Astrocyte (in vitro differentiated cells and primary cell): Measurements from ENCODE around the gene DBI. TPM values are rescaled to one million over a fixed set of nuclear protein-coding genes. Genes with fewer than 3 reads are reported as not detected.

Source experiments
- DNase-seq: peaks from one replicate; pipeline ENCODE4 v3.0.0-alpha.2; 2010; ENCODE audit warnings: low read depth
- FAIRE-seq: peaks from 2 replicates; lab custom pipeline; 2011; peaks lifted over from hg19 to GRCh38; lab: Jason Lieb, UNC
- H2AFZ ChIP-seq: 2 replicates; pipeline ENCODE4 v1.6.0; 2012; ENCODE audit warnings: low read depth, low read length, inconsistent platforms
- H3K27ac ChIP-seq: 2 replicates; pipeline ENCODE4 v1.5.1; 2011; ENCODE audit warnings: low read depth, low read length, inconsistent platforms
- H3K27me3 ChIP-seq: 2 replicates; pipeline ENCODE4 v1.6.0; 2011; ENCODE audit warnings: low read length, inconsistent platforms; ENCODE audit not compliant: insufficient read depth
- H3K36me3 ChIP-seq: 2 replicates; pipeline ENCODE4 v1.5.1; 2011; ENCODE audit warnings: low read length, inconsistent platforms; ENCODE audit not compliant: insufficient read depth
- H3K4me1 ChIP-seq: 2 replicates; pipeline ENCODE4 v1.5.1; 2011; ENCODE audit warnings: low read length, inconsistent platforms; ENCODE audit not compliant: insufficient read depth
- H3K4me2 ChIP-seq: 2 replicates; pipeline ENCODE4 v1.6.0; 2012; ENCODE audit warnings: low read length, inconsistent platforms
- H3K4me3 ChIP-seq: 2 replicates; pipeline ENCODE4 v1.5.1; 2011; ENCODE audit warnings: low read depth, mild to moderate bottlenecking, low read length, inconsistent platforms; ENCODE audit not compliant: insufficient read depth
- H3K79me2 ChIP-seq: 2 replicates; pipeline ENCODE4 v1.6.0; 2012; ENCODE audit warnings: mild to moderate bottlenecking, low read length, inconsistent platforms; ENCODE audit not compliant: insufficient read depth
- H3K9ac ChIP-seq: 2 replicates; pipeline ENCODE4 v1.6.0; 2012; ENCODE audit warnings: mild to moderate bottlenecking, low read length, inconsistent platforms
- H3K9me3 ChIP-seq: 2 replicates; pipeline ENCODE4 v1.5.1; 2012; ENCODE audit warnings: low read depth, mild to moderate bottlenecking, low read length, inconsistent platforms; ENCODE audit not compliant: insufficient read depth
- H4K20me1 ChIP-seq: 2 replicates; pipeline ENCODE4 v1.6.0; 2012; ENCODE audit warnings: low read length, inconsistent platforms; ENCODE audit not compliant: insufficient read depth
- H3K27ac Mint-ChIP-seq: one replicate; pipeline ENCODE4 v1.8.0; 2021; ENCODE audit warnings: mild to moderate bottlenecking, mixed read lengths; ENCODE audit not compliant: unreplicated experiment
- H3K27me3 Mint-ChIP-seq: one replicate; pipeline ENCODE4 v1.8.0; 2021; ENCODE audit warnings: low read depth, mixed read lengths; ENCODE audit not compliant: unreplicated experiment
- H3K36me3 Mint-ChIP-seq: one replicate; pipeline ENCODE4 v1.8.0; 2021; ENCODE audit warnings: low read depth, mixed read lengths; ENCODE audit not compliant: unreplicated experiment
- H3K4me1 Mint-ChIP-seq: one replicate; pipeline ENCODE4 v1.8.0; 2021; ENCODE audit warnings: low read depth, mixed read lengths; ENCODE audit not compliant: unreplicated experiment
- H3K4me3 Mint-ChIP-seq: one replicate; pipeline ENCODE4 v1.8.0; 2021; ENCODE audit warnings: mild to moderate bottlenecking, moderate library complexity, mixed read lengths; ENCODE audit not compliant: unreplicated experiment
- H3K9me3 Mint-ChIP-seq: one replicate; pipeline ENCODE4 v1.8.0; 2021; ENCODE audit warnings: mild to moderate bottlenecking, mixed read lengths; ENCODE audit not compliant: unreplicated experiment
- CTCF ChIP-seq: IDR thresholded peaks from 2 replicates; pipeline ENCODE4 v1.5.1; 2011; ENCODE audit warnings: low read depth, mild to moderate bottlenecking, inconsistent platforms, low read length, moderate library complexity; ENCODE audit not compliant: insufficient read depth
- EZH2 ChIP-seq: IDR thresholded peaks from 2 replicates; pipeline ENCODE4 v1.6.1; 2012; ENCODE audit warnings: mild to moderate bottlenecking, low read length, inconsistent platforms; ENCODE audit not compliant: insufficient read depth
- total RNA-seq: library from RNA; stranded (reverse); gene quantifications from 2 replicates; pipeline ENCODE4 v1.2.1, GENCODE V29; 2021

The DBI gene
- total RNA-seq, 1 donor from 2014 or later = 126 TPM

GRCh38 chr2:119326938-119327337 is 39.8 kb upstream of the DBI start:
- Histone ChIP-seq H3K4me3 (no peak overlapping the region), H2AFZ (no peak overlapping the region), H3K27ac (no peak overlapping the region), H3K9me3 (no peaks in the 10 kb centered on the region), H3K4me2 (no peak overlapping the region), H3K9ac (no peak overlapping the region), H3K4me1 (no peaks in the 10 kb centered on the region), H3K27me3 (no peaks in the 10 kb centered on the region), H4K20me1 (no peaks in the 10 kb centered on the region), H3K36me3 (no peaks in the 10 kb centered on the region), H3K79me2 (no peaks in the 10 kb centered on the region)
- no peak overlapping the region for H3K4me3 Mint-ChIP-seq
- no peaks in the 10 kb centered on the region for H3K36me3 Mint-ChIP-seq
- no peak overlapping the region for H3K27ac Mint-ChIP-seq
- DNase-seq (no peak), FAIRE-seq (no peak)
- no peaks in the 10 kb centered on the region for H3K9me3 Mint-ChIP-seq
- no peak for TF ChIP-seq CTCF
- no peak for TF ChIP-seq EZH2
- no peaks in the 10 kb centered on the region for H3K4me1 Mint-ChIP-seq
- H3K27me3 Mint-ChIP-seq = no peaks in the 10 kb centered on the region

GRCh38 chr2:119327431-119327830 is 39.3 kb upstream of the DBI start:
- H3K27ac ChIP-seq = no peak overlapping the region
- no peaks in the 10 kb centered on the region for H3K27me3 Mint-ChIP-seq
- no peaks in the 10 kb centered on the region for H3K79me2 ChIP-seq
- no peak overlapping the region for H2AFZ ChIP-seq
- H3K9me3 Mint-ChIP-seq = no peaks in the 10 kb centered on the region
- no peak overlapping the region for H3K4me3 Mint-ChIP-seq
- no peaks in the 10 kb centered on the region for H3K4me1 ChIP-seq
- no peak overlapping the region for H3K4me3 ChIP-seq
- H4K20me1 ChIP-seq = no peaks in the 10 kb centered on the region
- H3K36me3 Mint-ChIP-seq = no peaks in the 10 kb centered on the region
- TF ChIP-seq CTCF (no peak), EZH2 (no peak)
- H3K9ac ChIP-seq = no peak overlapping the region
- no peaks in the 10 kb centered on the region for H3K36me3 ChIP-seq
- DNase-seq = no peak
- no peaks in the 10 kb centered on the region for H3K27me3 ChIP-seq
- no peak overlapping the region for H3K4me2 ChIP-seq
- H3K27ac Mint-ChIP-seq = no peak overlapping the region
- H3K9me3 ChIP-seq = no peaks in the 10 kb centered on the region
- no peak for FAIRE-seq
- H3K4me1 Mint-ChIP-seq = no peaks in the 10 kb centered on the region

GRCh38 chr2:119332953-119333352 is 33.8 kb upstream of the DBI start:
- Histone ChIP-seq H2AFZ (no peak overlapping the region), H3K27me3 (no peaks in the 10 kb centered on the region), H4K20me1 (no peaks in the 10 kb centered on the region), H3K79me2 (no peaks in the 10 kb centered on the region), H3K4me3 (no peak overlapping the region), H3K36me3 (no peaks in the 10 kb centered on the region), H3K9ac (no peak overlapping the region), H3K4me1 (no peaks in the 10 kb centered on the region), H3K9me3 (no peaks in the 10 kb centered on the region), H3K4me2 (no peak overlapping the region), H3K27ac (no peak overlapping the region)
- Mint-ChIP-seq H3K27ac (no peak overlapping the region), H3K9me3 (no peaks in the 10 kb centered on the region), H3K36me3 (no peaks in the 10 kb centered on the region), H3K27me3 (no peaks in the 10 kb centered on the region), H3K4me1 (no peaks in the 10 kb centered on the region), H3K4me3 (no peak overlapping the region)
- DNase-seq (no peak), FAIRE-seq (no peak)
- TF ChIP-seq EZH2 (no peak), CTCF (no peak)
